Transverse colon (tissue), 4 donors: ENCODE results near the gene TP53TG5. TPM values are rescaled to one million over a fixed set of nuclear protein-coding genes. Genes with fewer than 3 reads are reported as not detected.

Experiments
- DNase-seq: peaks from one replicate; pipeline ENCODE4 v3.0.0-alpha.2; 2019
- H3K27ac ChIP-seq, 4 donors: fragments of 200-600 bp; sonication (generic); 2 replicates each; pipeline ENCODE4 v1.5.1; 2016 to 2018; ENCODE audit warnings: inconsistent platforms in 4 of 4
- H3K27me3 ChIP-seq: fragments of 200-600 bp; sonication (generic); 2 replicates; pipeline ENCODE4 v1.5.1; 2017; ENCODE audit warnings: inconsistent platforms
- H3K36me3 ChIP-seq, 4 donors: fragments of 200-600 bp; sonication (generic); 2 replicates each; pipeline ENCODE4 v1.5.1; 2017 to 2019; ENCODE audit warnings: inconsistent platforms in 4 of 4
- H3K4me1 ChIP-seq, 4 donors: fragments of 200-600 bp; sonication (generic); 2 replicates each; pipeline ENCODE4 v1.5.1; 2017 to 2020; ENCODE audit warnings: inconsistent platforms in 4 of 4
- H3K4me3 ChIP-seq, 4 donors: fragments of 200-600 bp; sonication (generic); 1 replicate in 1 of 4; 2 replicates in 3 of 4; pipeline versions ENCODE4 v1.5.1 to v1.6.1; 2017 to 2019; ENCODE audit warnings: inconsistent platforms in 4 of 4
- H3K9me3 ChIP-seq, 2 donors: fragments of 200-600 bp; sonication (generic); 2 replicates each; pipeline ENCODE4 v1.5.1; 2017 to 2019; ENCODE audit warnings: inconsistent platforms in 2 of 2
- EP300 ChIP-seq: sonication (generic); formaldehyde crosslinking; IDR thresholded peaks from one replicate; pipeline ENCODE4 v1.6.1; 2017; ENCODE audit warnings: antibody characterized with exemption, low read depth
- POLR2A ChIP-seq: fragments of 450-650 bp; IDR thresholded peaks from one replicate; pipeline ENCODE4 v1.6.1; 2016; ENCODE audit warnings: antibody characterized with exemption, mild to moderate bottlenecking, moderate library complexity
- POLR2AphosphoS5 ChIP-seq, 3 donors: sonication (generic); formaldehyde crosslinking; IDR thresholded peaks; one replicate each; pipeline ENCODE4 v1.6.1; 2016; ENCODE audit warnings: antibody characterized with exemption in 3 of 3
- WGBS, 2 donors: methylation state at CpG; one replicate each; pipeline ENCODE4 v1.1.5; 2018; ENCODE audit warnings: low coverage in 1 of 2; 5-methylcytosine and 5-hydroxymethylcytosine counted together
- in situ Hi-C, 4 donors: fragments of 200-750 bp; cut with MboI; loops; one replicate each; pipeline versions ENCODE4 v1.15.0 to v1.15.1; 2017; ENCODE audit warnings: low sequenced_read_pairs in 3 of 4, low pct_ligation_motif_present in 1 of 4, low pct_unique_long_range_greater_than_20kb in 1 of 4
- intact Hi-C: fragments of 100-400 bp; cut with DNase I; formaldehyde crosslinking; loops from one replicate; pipeline ENCODE4 v1.15.1; 2023; ENCODE audit warnings: low total_unique reads
- total RNA-seq, 4 donors: library from RNA; depleted of rRNA; stranded (reverse); fragments of >200 nt; gene quantifications; one replicate each; pipeline ENCODE4 v1.1.0, GENCODE V29; 2016
- TF ChIP-seq, protein P1 (sequence below), 5 experiments: fragments of 200-600 bp in 3 of 5; fragments of 450-650 bp in 2 of 5; sonication (generic) in 3 of 5; IDR thresholded peaks; 1 replicate in 2 of 5; 2 replicates in 3 of 5; pipeline ENCODE4 v1.5.1; 2016 to 2017; ENCODE audit warnings: antibody characterized with exemption in 5 of 5, inconsistent platforms in 3 of 5, mild to moderate bottlenecking in 2 of 5, moderate library complexity in 1 of 5

TP53TG5 gene
- total RNA-seq, 4 donors from 2014 or later: 0.14 TPM; not detected in 3

DNA sequence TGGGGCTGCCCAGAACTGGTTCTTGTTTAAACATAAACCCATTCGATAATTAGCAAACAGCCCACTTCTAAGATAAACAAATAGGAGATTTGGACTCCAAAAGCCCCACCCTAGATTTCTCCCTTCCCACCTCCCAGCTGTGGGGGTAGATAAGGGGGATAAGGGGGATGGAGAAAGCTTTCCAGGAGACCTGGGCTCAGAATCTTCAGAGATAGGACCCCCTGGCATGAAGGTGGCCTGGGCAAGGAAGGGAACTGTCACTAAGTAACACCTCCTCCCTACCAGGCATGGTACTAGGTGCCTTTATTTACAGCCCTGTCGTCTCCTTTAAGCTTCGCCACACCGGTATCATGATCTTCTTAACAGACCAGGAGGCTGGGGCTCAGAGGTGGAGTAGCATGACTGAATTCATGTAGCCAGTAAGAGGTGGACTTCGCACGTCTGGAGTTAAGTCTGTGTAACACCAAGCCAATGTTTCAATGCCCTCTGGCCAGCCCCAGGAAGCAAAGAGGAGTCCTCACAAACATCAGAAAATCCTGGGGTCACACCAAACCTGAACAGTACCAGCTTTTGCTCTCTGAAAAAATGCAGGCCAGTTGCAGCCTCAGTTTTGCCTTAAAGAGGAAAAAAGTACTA lies 34.5 kb downstream of the TP53TG5 start:
- peak overlapping the region; percentile 92 to 96 (median 94) for H3K27ac ChIP-seq
- intact Hi-C loops: no loop called here
- peak overlapping the region in 3 of 4 donors; percentile 3 to 73 (median 58) for H3K4me3 ChIP-seq
- TF ChIP-seq POLR2AphosphoS5 (IDR thresholded peaks at IDR 0.05) (peak in 2 of 3 donors; percentile 16 to 61), EP300 (no peak)
- H3K27me3 ChIP-seq: no peaks in the 10 kb centered on the region
- H3K36me3 ChIP-seq: no peaks in the 10 kb centered on the region
- no peaks in the 10 kb centered on the region for H3K9me3 ChIP-seq
- DNase-seq: peak; percentile 76
- in situ Hi-C loops: no loop called here
- WGBS, 2 donors: 48% methylated on average over 6 of the region's 6 CpGs; no CpG with 5 or more reads in 1 of the 2 donors
- H3K4me1 ChIP-seq: peaks cover 48 to 92% (median 85%) of the 10 kb centered on the region in 4 donors

DNA sequence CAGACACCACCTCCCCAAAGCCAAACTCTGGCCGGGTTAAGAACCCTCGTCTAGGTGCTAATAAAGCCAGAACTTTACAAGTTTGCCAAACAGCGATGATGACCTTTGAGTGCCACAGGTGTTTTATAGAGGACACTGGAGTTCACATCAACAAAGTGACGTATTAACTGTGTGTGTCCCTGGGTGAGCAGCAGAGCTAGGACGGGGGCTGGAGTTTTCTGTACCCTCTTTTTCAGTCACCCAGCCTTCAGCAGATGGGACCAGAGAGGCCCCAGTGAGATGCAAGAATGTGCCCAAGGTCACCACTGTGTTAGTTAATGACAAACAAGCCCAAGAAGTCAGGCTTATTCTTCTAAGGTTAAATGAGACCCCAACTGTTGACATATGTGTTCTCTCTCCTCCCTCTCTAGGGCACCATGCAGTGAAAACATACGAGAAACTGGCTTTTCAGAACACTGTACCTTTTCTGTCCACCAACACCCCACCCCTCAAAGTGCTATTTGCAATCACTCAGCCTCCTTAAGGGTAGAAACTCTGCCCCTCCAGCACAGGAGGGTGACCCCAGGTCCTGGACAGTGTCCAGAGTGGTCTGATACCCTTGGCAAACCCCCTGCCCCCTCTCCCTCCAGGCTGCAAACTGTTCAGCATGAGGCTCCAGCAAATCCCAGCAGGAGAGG lies 35.1 kb downstream of the TP53TG5 start:
- H3K9me3 ChIP-seq: no peaks in the 10 kb centered on the region
- intact Hi-C loops: no loop called here
- no peaks in the 10 kb centered on the region for H3K27me3 ChIP-seq
- H3K27ac ChIP-seq: peak overlapping the region; percentile 92 to 96 (median 94)
- H3K4me3 ChIP-seq: peak overlapping the region in 3 of 4 donors; percentile 3 to 73 (median 58)
- peak; percentile 72 for DNase-seq
- in situ Hi-C loops: no loop called here
- WGBS, 2 donors: 20 to 45% methylated on average over 2 to 6 of the region's 6 CpGs
- TF ChIP-seq POLR2A: no peak
- peak in 2 of 3 donors; percentile 42 to 49 for TF ChIP-seq POLR2AphosphoS5 (IDR thresholded peaks at IDR 0.05)
- H3K36me3 ChIP-seq: no peaks in the 10 kb centered on the region
- peaks cover 55 to 95% (median 90%) of the 10 kb centered on the region in 4 donors for H3K4me1 ChIP-seq

DNA sequence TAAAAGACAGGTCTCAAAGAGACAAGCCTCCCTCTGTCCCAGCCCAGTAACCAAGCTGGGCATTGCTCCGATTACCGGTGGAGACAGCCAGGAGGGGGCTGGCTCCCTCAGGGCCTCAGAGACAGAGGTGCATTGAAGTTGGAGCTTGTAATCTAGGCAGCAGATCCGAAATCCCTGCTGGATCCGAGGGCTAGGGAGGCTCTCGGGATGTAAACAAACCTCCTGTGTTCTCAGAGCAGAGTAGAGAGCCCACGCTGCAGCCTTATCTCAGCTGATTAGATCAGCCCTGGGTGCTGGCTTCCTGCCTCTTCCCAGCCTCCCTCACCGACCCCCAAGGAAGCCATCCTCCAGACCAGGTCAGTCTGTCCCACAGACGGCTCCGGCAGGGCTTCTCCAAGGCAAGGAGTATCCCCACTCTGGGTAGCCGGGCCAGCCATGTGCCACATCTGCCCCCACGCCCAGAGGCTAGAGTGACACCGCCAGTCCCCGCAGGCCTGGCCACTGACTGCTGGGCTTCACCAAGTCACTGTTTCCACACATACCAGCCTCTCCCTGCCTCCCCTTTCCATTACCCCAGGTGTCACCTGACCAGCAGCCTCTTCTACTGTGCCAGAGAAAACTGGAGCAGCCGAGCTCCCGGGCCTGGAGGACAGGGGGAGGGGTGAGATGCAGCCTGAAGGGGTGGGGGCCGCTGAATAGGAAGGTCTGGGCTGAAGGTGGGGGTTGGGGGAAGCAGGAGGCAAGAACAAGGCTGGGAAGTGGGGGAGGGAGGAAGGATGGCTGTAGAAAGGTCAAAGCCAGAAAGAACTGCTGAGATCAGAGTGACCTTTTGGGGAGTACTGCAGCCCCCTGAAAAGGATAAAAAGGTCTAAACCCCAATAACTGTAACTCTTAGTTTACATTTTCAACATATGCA lies 35.9 kb downstream of the TP53TG5 start:
- H3K9me3 ChIP-seq: no peaks in the 10 kb centered on the region
- TF ChIP-seq, protein P1, sequence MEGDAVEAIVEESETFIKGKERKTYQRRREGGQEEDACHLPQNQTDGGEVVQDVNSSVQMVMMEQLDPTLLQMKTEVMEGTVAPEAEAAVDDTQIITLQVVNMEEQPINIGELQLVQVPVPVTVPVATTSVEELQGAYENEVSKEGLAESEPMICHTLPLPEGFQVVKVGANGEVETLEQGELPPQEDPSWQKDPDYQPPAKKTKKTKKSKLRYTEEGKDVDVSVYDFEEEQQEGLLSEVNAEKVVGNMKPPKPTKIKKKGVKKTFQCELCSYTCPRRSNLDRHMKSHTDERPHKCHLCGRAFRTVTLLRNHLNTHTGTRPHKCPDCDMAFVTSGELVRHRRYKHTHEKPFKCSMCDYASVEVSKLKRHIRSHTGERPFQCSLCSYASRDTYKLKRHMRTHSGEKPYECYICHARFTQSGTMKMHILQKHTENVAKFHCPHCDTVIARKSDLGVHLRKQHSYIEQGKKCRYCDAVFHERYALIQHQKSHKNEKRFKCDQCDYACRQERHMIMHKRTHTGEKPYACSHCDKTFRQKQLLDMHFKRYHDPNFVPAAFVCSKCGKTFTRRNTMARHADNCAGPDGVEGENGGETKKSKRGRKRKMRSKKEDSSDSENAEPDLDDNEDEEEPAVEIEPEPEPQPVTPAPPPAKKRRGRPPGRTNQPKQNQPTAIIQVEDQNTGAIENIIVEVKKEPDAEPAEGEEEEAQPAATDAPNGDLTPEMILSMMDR (IDR thresholded peaks at IDR 0.05): no peak
- TF ChIP-seq POLR2A (peak; percentile 34), POLR2AphosphoS5 (IDR thresholded peaks at IDR 0.05) (peak in 2 of 3 donors; percentile 27 to 75)
- intact Hi-C loops: no loop called here
- H3K27me3 ChIP-seq: no peaks in the 10 kb centered on the region
- H3K27ac ChIP-seq: peak overlapping the region; percentile 92 to 96 (median 94)
- DNase-seq: peak; percentile 53
- peak overlapping the region in 3 of 4 donors; percentile 0 to 73 (median 24) for H3K4me3 ChIP-seq
- 16 to 28% methylated on average over 3 to 15 of the region's 16 CpGs for WGBS, 2 donors
- H3K4me1 ChIP-seq: peaks cover 63 to 100% (median 97%) of the 10 kb centered on the region in 4 donors
- H3K36me3 ChIP-seq: no peaks in the 10 kb centered on the region
- in situ Hi-C loops: no loop called here

DNA sequence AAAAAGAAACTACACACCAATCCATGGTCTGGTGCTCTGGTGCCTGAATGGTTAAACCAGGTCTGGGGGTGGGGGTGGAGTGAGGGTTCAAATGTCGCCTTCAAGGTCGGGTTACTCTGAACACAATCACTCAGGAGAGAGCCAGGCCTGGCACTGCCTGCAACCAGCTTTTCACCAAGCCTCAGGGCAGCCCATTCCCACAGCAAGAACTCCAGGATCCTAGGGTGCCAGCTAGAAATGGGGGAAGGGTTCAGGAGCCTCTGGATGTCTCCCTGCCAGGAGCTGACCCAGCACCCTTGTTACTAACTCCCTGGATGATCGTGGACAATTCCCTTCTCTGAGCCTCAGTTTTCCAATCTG lies 36.6 kb downstream of the TP53TG5 start:
- no peaks in the 10 kb centered on the region for H3K27me3 ChIP-seq
- peak overlapping the region in 2 of 4 donors; percentile 24 to 73 for H3K4me3 ChIP-seq
- H3K9me3 ChIP-seq: no peaks in the 10 kb centered on the region
- H3K4me1 ChIP-seq: peaks cover 68 to 100% (median 100%) of the 10 kb centered on the region in 4 donors
- H3K36me3 ChIP-seq: no peaks in the 10 kb centered on the region
- intact Hi-C loops: no loop called here
- DNase-seq: no peak
- in situ Hi-C loops: no loop called here
- WGBS, 2 donors: 23% methylated on average over 3 of the region's 3 CpGs; no CpG with 5 or more reads in 1 of the 2 donors
- peak overlapping the region; percentile 92 to 96 (median 94) for H3K27ac ChIP-seq
- no peak for TF ChIP-seq EP300
- no peak for TF ChIP-seq POLR2AphosphoS5 (IDR thresholded peaks at IDR 0.05)
- TF ChIP-seq POLR2A: no peak
- TF ChIP-seq, protein P1 (IDR thresholded peaks at IDR 0.05): no peak
